Duodenal mucosa (tissue), 2 donors: ENCODE data around the gene FKBP14.

Source experiments
- H3K27ac ChIP-seq: one replicate; pipeline ENCODE4 v1.7.0; 2013; ENCODE audit warnings: low read depth, low read length
- H3K27me3 ChIP-seq, 2 donors: one replicate each; pipeline ENCODE4 v1.7.0; 2013; ENCODE audit warnings: low read length in 2 of 2, control low read depth in 1 of 2; ENCODE audit not compliant: insufficient read depth in 2 of 2, control insufficient read depth in 1 of 2
- H3K36me3 ChIP-seq, 2 donors: one replicate each; pipeline ENCODE4 v1.7.0; 2013; ENCODE audit warnings: low read length in 2 of 2, control low read depth in 1 of 2; ENCODE audit not compliant: insufficient read depth in 2 of 2, control insufficient read depth in 1 of 2
- H3K4me1 ChIP-seq, 2 donors: one replicate each; pipeline ENCODE4 v1.7.0; 2013; ENCODE audit warnings: low read length in 2 of 2, control low read depth in 1 of 2; ENCODE audit not compliant: insufficient read depth in 2 of 2, control insufficient read depth in 1 of 2
- H3K4me3 ChIP-seq, 2 donors: one replicate each; pipeline ENCODE4 v1.7.0; 2013; ENCODE audit warnings: low read length in 2 of 2, low read depth in 1 of 2
- H3K9ac ChIP-seq, 2 donors: one replicate each; pipeline ENCODE4 v1.7.0; 2013; ENCODE audit warnings: low read length in 2 of 2, low read depth in 1 of 2
- H3K9me3 ChIP-seq, 2 donors: one replicate each; pipeline ENCODE4 v1.7.0; 2013; ENCODE audit warnings: low read length in 2 of 2, control low read depth in 1 of 2; ENCODE audit not compliant: control insufficient read depth in 1 of 2

FKBP14 gene

DNA sequence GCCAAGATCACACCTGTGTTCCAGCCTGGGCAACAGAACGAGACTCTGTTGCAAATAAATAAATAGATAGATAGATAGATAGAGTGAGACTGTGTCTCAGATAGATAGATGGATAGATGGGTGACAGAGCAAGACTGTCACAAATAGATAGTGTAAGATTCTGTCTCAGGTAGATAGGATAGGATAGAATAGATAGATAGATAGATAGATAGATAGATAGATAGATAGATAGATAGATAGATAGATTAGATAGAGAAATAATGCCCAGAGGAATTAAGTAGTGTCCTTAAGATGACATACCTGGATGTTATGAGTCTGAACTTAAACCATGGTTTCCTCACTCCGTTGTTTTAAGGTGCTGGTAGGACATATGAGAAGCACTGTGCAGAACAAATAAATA is 9.7 kb upstream of the FKBP14 start:
- Histone ChIP-seq H3K4me1 (peaks cover 4 to 6% of the 10 kb centered on the region in 2 donors), H3K9ac (no peak overlapping the region), H3K27me3 (no peaks in the 10 kb centered on the region), H3K9me3 (no peaks in the 10 kb centered on the region), H3K36me3 (no peaks in the 10 kb centered on the region), H3K4me3 (no peak overlapping the region), H3K27ac (no peak overlapping the region)

DNA sequence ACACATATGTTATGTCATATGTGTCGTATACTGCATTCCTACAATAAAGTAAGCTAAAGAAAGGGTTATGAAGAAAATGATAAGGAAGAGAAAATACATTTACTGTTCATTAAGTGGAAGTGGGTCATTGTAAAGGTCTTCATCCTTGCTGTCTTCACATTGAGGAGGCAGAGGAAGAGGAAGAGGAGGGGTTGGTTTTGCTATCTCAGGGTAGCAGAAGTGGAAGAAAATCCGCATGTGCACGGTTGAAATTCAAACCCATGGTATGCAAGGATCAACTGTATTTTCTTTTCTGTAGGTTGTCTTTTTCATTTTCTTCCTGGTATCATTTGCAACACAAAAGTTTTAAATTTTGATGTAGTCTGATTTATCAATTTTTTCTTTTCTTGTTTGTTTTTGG is 8.0 kb upstream of the FKBP14 start:
- H3K4me1 ChIP-seq: peaks cover 15 to 16% of the 10 kb centered on the region in 2 donors
- H3K27ac ChIP-seq: no peak overlapping the region
- no peak overlapping the region for H3K4me3 ChIP-seq
- no peak overlapping the region for H3K9ac ChIP-seq
- H3K9me3 ChIP-seq: no peaks in the 10 kb centered on the region
- H3K27me3 ChIP-seq: no peaks in the 10 kb centered on the region
- no peaks in the 10 kb centered on the region for H3K36me3 ChIP-seq

DNA sequence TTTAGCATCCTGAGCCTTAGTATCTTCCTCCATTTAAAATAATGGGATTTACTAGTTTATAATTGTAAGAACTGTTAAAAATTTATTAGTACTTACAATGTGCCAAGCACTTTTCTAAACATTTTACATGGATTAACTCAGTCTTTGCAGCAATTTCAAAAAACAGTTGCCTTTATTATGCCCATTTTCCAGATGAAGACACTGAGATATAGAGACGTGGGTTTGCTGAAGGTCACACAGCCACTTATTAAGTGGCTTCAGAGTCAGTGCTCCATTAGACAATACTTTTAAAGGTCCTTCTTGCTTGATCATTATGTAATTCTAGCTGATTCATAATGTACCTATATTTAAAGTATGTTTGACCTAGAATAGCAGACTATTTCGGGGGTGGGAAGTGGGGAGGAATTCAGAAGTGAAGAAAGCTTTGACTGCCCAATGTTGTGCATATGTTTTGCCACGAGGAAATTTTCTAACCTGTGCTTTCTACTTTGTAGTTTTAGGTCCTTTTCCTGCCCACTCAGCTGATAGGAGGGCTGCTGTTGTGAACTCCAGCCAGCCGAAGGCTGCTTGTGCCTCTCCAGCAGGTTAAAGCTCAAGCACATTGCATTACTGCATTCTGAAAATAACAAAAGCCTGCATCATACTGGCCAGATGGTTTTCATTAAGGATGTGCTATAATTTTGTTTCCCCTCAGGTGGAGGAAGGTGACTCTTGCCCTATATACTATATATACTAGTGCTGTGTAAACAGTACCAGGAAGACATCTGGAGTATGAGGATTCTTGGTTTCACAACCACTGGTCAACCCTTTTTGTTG is 6.0 kb upstream of the FKBP14 start:
- Histone ChIP-seq H3K4me3 (no peak overlapping the region), H3K27me3 (no peaks in the 10 kb centered on the region), H3K9me3 (no peaks in the 10 kb centered on the region), H3K9ac (no peak overlapping the region), H3K27ac (no peak overlapping the region), H3K36me3 (no peaks in the 10 kb centered on the region), H3K4me1 (peaks cover 21 to 25% of the 10 kb centered on the region in 2 donors)

DNA sequence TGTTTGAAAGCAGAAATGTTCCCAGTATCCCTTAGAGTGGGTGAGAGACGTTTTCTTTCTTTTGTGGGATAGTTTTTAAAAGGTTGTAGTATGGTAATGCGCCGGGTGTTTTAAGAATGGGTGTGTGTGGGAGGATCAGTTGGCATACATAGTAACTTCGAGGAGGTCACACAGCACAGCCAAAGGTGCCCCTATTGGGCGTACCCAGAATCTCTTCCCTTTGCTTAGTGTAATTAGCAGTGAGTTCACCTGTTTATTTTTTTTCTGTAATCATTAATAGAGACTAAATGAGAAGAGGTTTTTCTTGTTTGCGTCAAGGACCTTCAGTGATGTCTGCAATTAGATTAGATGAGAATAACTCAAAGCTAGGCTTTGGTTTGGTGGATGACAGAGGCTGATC is 3.2 kb upstream of the FKBP14 start:
- H3K9me3 ChIP-seq: no peaks in the 10 kb centered on the region
- no peaks in the 10 kb centered on the region for H3K36me3 ChIP-seq
- peak overlapping the region; percentile 8 to 79 for H3K9ac ChIP-seq
- H3K27me3 ChIP-seq: no peaks in the 10 kb centered on the region
- no peak overlapping the region for H3K27ac ChIP-seq
- H3K4me1 ChIP-seq: peaks cover 26 to 32% of the 10 kb centered on the region in 2 donors
- H3K4me3 ChIP-seq: peak overlapping the region; percentile 98 to 99

DNA sequence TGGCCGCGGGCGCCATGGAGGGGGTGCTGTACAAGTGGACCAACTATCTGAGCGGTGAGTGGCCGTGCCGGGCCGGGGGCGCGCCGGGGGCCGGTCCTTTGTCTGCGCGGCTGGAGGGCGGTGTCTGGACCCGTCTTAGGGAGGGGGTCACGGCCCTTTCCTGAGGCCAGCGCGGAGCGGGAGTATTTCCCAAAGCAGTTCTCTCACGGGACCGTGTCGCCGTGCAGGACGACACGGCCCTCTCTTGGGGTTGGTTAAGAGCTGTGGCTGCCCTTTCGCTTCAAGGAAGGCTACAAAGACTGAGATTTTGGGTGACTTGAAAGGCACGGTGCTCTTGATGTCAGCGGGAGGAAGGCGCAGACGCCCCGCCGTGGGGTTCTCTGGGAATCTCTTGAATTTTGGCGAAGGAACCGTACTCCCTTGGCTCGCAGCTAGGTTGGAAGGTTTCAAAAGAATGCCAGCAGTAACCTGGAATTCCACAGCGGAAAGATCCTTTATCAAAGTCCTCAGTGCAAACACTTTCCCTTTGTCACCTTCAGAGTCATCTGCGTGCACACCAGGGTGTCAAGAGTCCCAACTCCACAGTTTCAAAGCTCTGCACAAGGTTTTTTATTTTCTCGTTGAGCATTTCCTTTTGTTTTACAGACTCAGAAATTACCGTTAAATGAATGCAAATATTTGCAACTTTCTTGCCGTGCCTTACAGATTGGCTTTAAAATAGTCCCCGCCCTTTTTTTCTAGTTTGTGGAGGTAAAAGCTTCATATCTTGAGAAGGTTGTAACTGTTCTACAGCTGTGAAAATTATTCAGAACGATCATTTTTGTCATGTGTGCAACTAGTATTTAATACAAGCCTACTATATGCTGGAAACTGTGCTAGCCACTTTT is 2.5 kb upstream of the FKBP14 start:
- no peaks in the 10 kb centered on the region for H3K27me3 ChIP-seq
- H3K4me3 ChIP-seq: peak overlapping the region; percentile 98 to 99
- no peaks in the 10 kb centered on the region for H3K9me3 ChIP-seq
- peak overlapping the region; percentile 79 for H3K9ac ChIP-seq
- peaks cover 33 to 39% of the 10 kb centered on the region in 2 donors for H3K4me1 ChIP-seq
- peak overlapping the region; percentile 53 for H3K27ac ChIP-seq
- no peaks in the 10 kb centered on the region for H3K36me3 ChIP-seq

DNA sequence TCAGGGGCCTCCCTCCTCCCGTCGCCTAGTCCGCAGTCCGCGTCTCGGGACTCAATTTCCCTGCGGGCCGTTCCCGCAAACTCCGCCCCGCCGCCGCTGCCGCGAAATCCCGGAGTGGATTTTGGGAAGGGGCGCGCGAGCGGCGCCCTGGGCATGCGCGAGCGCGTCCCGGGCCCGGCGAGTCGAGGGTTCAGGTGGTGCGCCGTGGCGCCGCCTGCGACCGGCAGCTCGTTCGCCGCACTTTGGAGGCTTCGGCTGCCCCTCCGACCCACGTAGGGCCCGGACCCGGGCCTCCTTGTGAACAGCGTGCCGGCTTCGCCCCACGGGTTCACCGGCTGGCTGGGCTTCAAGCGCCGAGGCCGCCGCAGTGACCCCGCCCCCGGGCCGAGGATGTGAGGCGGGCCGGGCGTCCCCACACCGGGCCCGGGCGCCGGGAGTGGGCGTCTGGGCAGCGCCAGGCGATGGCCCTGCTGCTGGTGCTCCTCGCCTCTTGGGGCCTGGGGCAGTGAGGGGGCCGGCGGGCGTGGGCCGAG is 1.8 kb upstream of the FKBP14 start, which contains the start of gene PLEKHA8:
PLEKHA8 (plus strand) TSS at position 197 of the 533 bp plus-strand sequence. CDS start 351 bp downstream, outside the sequence.
- Histone ChIP-seq H3K27me3 (no peaks in the 10 kb centered on the region), H3K4me1 (peaks cover 34 to 40% of the 10 kb centered on the region in 2 donors), H3K9me3 (no peaks in the 10 kb centered on the region), H3K36me3 (no peaks in the 10 kb centered on the region), H3K4me3 (peak within 1 kb of the TSS; percentile 98 to 99), H3K27ac (peak within 1 kb of the TSS; percentile 53), H3K9ac (peak within 1 kb of the TSS; percentile 79)

DNA sequence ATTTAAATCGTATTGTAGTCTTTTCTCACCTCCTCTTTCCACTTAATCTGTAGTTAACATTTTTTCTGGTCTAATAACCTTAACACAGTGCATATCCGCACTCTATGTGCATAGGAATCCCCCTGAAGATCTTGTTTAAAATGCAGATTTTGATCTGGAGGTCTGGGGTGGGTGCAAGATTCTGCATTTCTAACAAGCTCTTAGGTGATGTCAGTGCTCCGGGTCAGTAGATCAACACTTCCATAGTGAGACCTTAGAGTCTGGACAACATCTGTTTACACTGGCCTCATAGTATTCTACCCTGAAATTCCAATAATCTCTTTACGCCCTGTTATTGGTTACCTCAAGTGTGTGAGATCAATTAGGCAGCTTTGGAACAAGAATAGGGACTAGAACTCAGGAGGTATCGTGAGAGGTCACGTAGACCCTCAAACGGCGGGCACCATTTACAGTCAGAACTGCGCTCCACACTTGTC is 1.3 kb upstream of the FKBP14 start:
- H3K4me3 ChIP-seq: peak overlapping the region; percentile 98 to 99
- H3K4me1 ChIP-seq: peaks cover 34 to 40% of the 10 kb centered on the region in 2 donors
- peak overlapping the region; percentile 79 for H3K9ac ChIP-seq
- peak overlapping the region; percentile 53 for H3K27ac ChIP-seq
- H3K36me3 ChIP-seq: no peaks in the 10 kb centered on the region
- no peaks in the 10 kb centered on the region for H3K9me3 ChIP-seq
- H3K27me3 ChIP-seq: no peaks in the 10 kb centered on the region

DNA sequence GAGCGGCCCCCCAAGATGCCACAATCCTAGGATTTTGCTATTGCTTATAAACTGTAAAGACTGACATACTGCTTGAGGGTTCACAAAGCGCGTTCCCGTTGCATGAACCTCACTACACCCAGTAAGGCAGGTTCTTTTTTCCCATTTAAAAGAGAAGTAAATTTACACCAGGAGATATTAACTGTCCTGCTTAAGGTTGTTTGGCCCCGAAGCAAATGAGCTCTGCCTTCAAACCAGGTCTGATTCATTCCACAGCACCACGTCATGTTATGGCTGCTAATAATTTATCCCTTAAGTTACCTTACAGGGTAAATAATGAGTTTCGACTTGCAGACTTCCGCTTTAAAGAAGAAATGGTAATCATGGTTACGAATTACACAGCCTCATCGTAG is 559 bp upstream of the FKBP14 start:
- H3K27me3 ChIP-seq: no peaks in the 10 kb centered on the region
- H3K4me3 ChIP-seq: peak overlapping the region; percentile 98 to 99
- H3K4me1 ChIP-seq: peaks cover 34 to 40% of the 10 kb centered on the region in 2 donors
- H3K36me3 ChIP-seq: peaks cover 0 to 3% of the 10 kb centered on the region in 2 donors
- H3K9ac ChIP-seq: peak overlapping the region; percentile 79
- H3K9me3 ChIP-seq: no peaks in the 10 kb centered on the region
- H3K27ac ChIP-seq: peak overlapping the region; percentile 53

DNA sequence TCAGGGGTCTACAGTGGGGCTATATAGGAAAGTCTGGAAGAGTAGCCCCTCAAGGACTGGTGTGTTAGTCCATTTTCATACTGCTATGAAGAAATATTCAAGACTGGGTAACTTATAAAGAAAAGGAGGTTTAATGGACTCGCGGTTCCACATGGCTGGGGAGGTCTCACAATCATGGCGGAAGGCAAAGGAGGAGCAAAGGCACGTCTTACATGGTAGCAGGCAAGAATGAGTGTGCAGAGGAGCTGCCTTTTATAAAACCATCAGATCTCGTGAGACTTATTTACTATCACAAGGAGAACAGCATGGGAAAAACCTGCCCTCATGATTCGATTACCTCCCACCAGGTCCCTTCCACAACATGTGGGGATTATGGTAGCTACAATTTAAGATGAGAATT is 3.0 kb downstream of the FKBP14 start:
- Histone ChIP-seq H3K4me3 (no peak overlapping the region), H3K36me3 (peaks cover under 1 to 3% of the 10 kb centered on the region in 2 donors), H3K9ac (no peak overlapping the region), H3K27me3 (no peaks in the 10 kb centered on the region), H3K27ac (no peak overlapping the region), H3K4me1 (peaks cover 22 to 25% of the 10 kb centered on the region in 2 donors), H3K9me3 (no peaks in the 10 kb centered on the region)
